Activated naive CD4-positive, alpha-beta T cell treated with anti-CD3 and anti-CD28 coated beads, Interleukin-2, amount 50 U/mL, for 72 hours (primary cell): Measurements from ENCODE around the gene AANAT. TPM values are rescaled to one million over a fixed set of nuclear protein-coding genes. Genes with fewer than 3 reads are reported as not detected.
A peak's percentile ranks its signal among the peaks of the same experiment; 100 is the strongest.

Experiments
- ATAC-seq, 2 donors: fragments of 150-1000 bp; cut with Tn5 transposase; 2 replicates each; pipeline ENCODE4 v1.10.0; 2021; ENCODE audit warnings: mild to moderate bottlenecking in 2 of 2, moderate library complexity in 2 of 2
- DNase-seq, 2 donors: peaks; one replicate each; pipeline ENCODE4 v3.0.0; 2021 to 2022; ENCODE audit warnings: low spot score in 2 of 2
- H3K27ac Mint-ChIP-seq, 2 donors: one replicate each; pipeline ENCODE4 v1.8.0; 2022; ENCODE audit warnings: mild to moderate bottlenecking in 2 of 2, mixed read lengths in 2 of 2
- H3K36me3 Mint-ChIP-seq, 2 donors: one replicate each; pipeline ENCODE4 v1.8.0; 2022; ENCODE audit warnings: mixed read lengths in 2 of 2
- H3K9me3 Mint-ChIP-seq, 2 donors: one replicate each; pipeline ENCODE4 v1.8.0; 2022; ENCODE audit warnings: mixed read lengths in 2 of 2
- total RNA-seq, 2 donors: library from RNA; stranded (reverse); gene quantifications; one replicate each; pipeline ENCODE4 v1.2.3, GENCODE V29; 2022

The AANAT gene
- total RNA-seq, 2 donors from 2014 or later = not detected

GRCh38 chr17:76474238-76474637, 6.8 kb downstream of the AANAT start:
- DNase-seq (no peak), ATAC-seq (no peak)
- Mint-ChIP-seq H3K9me3 (no peaks in the 10 kb centered on the region), H3K36me3 (peaks cover 0 to 5% of the 10 kb centered on the region in 2 donors), H3K27ac (peak overlapping the region in 1 of 2 donors; percentile 35)

- Mint-ChIP-seq H3K9me3 (no peaks in the 10 kb centered on the region), H3K27ac (no peak overlapping the region), H3K36me3 (peaks cover 0 to 5% of the 10 kb centered on the region in 2 donors)
- ATAC-seq (no peak), DNase-seq (no peak)
These were observed 7.5 kb downstream of the AANAT start for GRCh38 chr17:76474894-76475293.

- Mint-ChIP-seq H3K36me3 (peaks cover 0 to 5% of the 10 kb centered on the region in 2 donors), H3K9me3 (no peaks in the 10 kb centered on the region), H3K27ac (peak overlapping the region in 1 of 2 donors; percentile 19)
- no peak for DNase-seq
- no peak for ATAC-seq
These were observed 7.9 kb downstream of the AANAT start for GRCh38 chr17:76475302-76475701.

- no peak for DNase-seq
- Mint-ChIP-seq H3K36me3 (no peaks in the 10 kb centered on the region), H3K9me3 (no peaks in the 10 kb centered on the region), H3K27ac (peak overlapping the region in 1 of 2 donors; percentile 19)
- ATAC-seq = no peak
These were observed 9.3 kb downstream of the AANAT start for GRCh38 chr17:76476736-76477135.

GRCh38 chr17:76477576-76477975, 10.2 kb downstream of the AANAT start:
- Mint-ChIP-seq H3K9me3 (no peaks in the 10 kb centered on the region), H3K36me3 (no peaks in the 10 kb centered on the region), H3K27ac (peak overlapping the region in 1 of 2 donors; percentile 1)
- DNase-seq (no peak), ATAC-seq (no peak)

GRCh38 chr17:76478097-76478496, 10.7 kb downstream of the AANAT start:
- H3K9me3 Mint-ChIP-seq = no peaks in the 10 kb centered on the region
- ATAC-seq (no peak), DNase-seq (no peak)
- peak overlapping the region in 1 of 2 donors; percentile 1 for H3K27ac Mint-ChIP-seq
- H3K36me3 Mint-ChIP-seq = no peaks in the 10 kb centered on the region

GRCh38 chr17:76478730-76479514, 11.5 kb downstream of the AANAT start:
- Mint-ChIP-seq H3K36me3 (no peaks in the 10 kb centered on the region), H3K27ac (no peak overlapping the region), H3K9me3 (no peaks in the 10 kb centered on the region)
- DNase-seq = no peak
- no peak for ATAC-seq

GRCh38 chr17:76479515-76480060, 12.2 kb downstream of the AANAT start:
- ATAC-seq (no peak), DNase-seq (no peak)
- Mint-ChIP-seq H3K9me3 (no peaks in the 10 kb centered on the region), H3K36me3 (no peaks in the 10 kb centered on the region), H3K27ac (no peak overlapping the region)

GRCh38 chr17:76480632-76481031, 13.2 kb downstream of the AANAT start:
- DNase-seq (no peak), ATAC-seq (no peak)
- Mint-ChIP-seq H3K36me3 (no peaks in the 10 kb centered on the region), H3K9me3 (no peaks in the 10 kb centered on the region), H3K27ac (no peak overlapping the region)

GRCh38 chr17:76481071-76481655, 13.8 kb downstream of the AANAT start:
- Mint-ChIP-seq H3K9me3 (no peaks in the 10 kb centered on the region), H3K27ac (no peak overlapping the region), H3K36me3 (no peaks in the 10 kb centered on the region)
- ATAC-seq (no peak), DNase-seq (no peak)

GRCh38 chr17:76484228-76484725, 16.9 kb downstream of the AANAT start:
- Mint-ChIP-seq H3K27ac (peak overlapping the region in 1 of 2 donors; percentile 53), H3K9me3 (no peaks in the 10 kb centered on the region), H3K36me3 (peaks cover 0 to 6% of the 10 kb centered on the region in 2 donors)
- ATAC-seq (no peak), DNase-seq (no peak)

GRCh38 chr17:76485569-76485968, 18.2 kb downstream of the AANAT start:
- ATAC-seq (no peak), DNase-seq (no peak)
- Mint-ChIP-seq H3K9me3 (no peaks in the 10 kb centered on the region), H3K36me3 (peaks cover 0 to 6% of the 10 kb centered on the region in 2 donors), H3K27ac (no peak overlapping the region)

- Mint-ChIP-seq H3K9me3 (no peaks in the 10 kb centered on the region), H3K27ac (no peak overlapping the region), H3K36me3 (peaks cover 0 to 6% of the 10 kb centered on the region in 2 donors)
- ATAC-seq (no peak), DNase-seq (no peak)
These were observed 20.2 kb downstream of the AANAT start for GRCh38 chr17:76487451-76488192.

- H3K9me3 Mint-ChIP-seq = no peaks in the 10 kb centered on the region
- peaks cover 0 to 6% of the 10 kb centered on the region in 2 donors for H3K36me3 Mint-ChIP-seq
- ATAC-seq (no peak), DNase-seq (no peak)
- H3K27ac Mint-ChIP-seq = no peak overlapping the region
These were observed 22.8 kb downstream of the AANAT start for GRCh38 chr17:76490112-76490710.

- Mint-ChIP-seq H3K27ac (peak overlapping the region; percentile 94), H3K9me3 (no peaks in the 10 kb centered on the region), H3K36me3 (peaks cover 0 to 6% of the 10 kb centered on the region in 2 donors)
- no peak for ATAC-seq
- DNase-seq = no peak
These were observed 24.1 kb downstream of the AANAT start for GRCh38 chr17:76491271-76492122.
